GM19240 (cell line): Measurements from ENCODE around the gene COX6B2.

ENCODE experiments used
- DNase-seq: peaks from one replicate; pipeline ENCODE4 v3.0.0; 2011; ENCODE audit warnings: low spot score; ENCODE audit not compliant: insufficient read length

COX6B2 gene

DNA sequence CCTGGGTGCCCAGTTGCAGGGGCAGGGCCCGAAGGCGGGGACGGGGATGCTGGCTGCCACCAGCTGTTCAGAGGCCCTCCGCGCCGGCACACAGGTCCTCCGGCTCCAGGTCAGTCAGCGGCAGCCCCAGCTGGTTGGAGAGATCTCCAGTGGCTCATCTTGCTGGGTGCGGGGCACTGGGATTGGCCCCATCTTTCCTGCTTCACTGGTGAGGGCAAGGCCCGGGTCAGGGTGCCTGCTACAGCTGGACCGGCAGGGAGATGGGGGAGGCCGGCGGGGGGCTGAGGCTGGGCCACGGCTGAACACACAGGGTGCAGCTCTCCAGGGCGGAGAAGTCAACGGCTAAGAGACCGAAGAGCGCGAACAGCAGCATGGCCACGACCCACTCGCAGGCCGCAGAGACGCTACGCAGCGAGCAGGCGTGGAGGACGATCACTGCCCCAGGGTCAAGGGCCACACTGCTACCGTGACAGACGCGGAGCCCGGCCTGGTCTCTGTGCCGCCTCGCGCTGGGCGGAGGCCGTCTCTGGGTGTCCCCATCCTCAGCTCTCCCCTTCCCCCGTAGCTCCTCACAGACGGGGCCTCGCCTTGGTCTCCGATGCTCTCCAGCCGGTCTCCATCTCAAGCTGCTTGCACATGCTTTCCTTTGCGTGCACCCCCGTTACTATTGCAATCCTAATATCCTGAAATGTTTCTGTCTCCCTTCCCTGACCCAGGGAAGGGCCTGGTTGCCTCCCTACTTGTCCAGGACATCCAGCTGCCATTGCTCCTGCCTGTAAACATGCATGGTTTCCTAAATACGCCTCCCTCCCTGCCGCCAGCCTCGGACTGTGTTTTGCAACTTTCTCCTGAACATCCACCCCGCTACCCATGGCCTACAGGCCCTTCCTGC lies 41.7 kb downstream of the COX6B2 start:
- DNase-seq = no peak

DNA sequence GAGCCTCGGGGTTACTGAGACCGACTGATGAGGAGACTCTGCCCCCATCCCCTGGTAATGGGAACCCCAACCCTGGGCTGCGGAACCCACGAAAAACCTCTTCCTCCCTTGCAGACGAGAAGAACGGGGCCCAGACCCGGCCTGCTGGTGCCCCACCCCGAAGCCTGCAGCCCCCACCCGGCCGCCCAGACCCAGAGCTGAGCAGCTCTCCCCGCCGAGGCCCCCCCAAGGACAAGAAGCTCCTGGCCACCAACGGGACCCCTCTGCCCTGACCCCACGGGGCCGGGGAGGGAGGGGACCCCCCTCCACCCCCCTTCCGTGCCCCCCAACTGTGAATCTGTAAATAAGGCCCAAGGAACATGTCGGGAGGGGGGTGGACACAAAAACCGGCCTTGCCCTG lies 42.7 kb downstream of the COX6B2 start:
- DNase-seq = no peak

DNA sequence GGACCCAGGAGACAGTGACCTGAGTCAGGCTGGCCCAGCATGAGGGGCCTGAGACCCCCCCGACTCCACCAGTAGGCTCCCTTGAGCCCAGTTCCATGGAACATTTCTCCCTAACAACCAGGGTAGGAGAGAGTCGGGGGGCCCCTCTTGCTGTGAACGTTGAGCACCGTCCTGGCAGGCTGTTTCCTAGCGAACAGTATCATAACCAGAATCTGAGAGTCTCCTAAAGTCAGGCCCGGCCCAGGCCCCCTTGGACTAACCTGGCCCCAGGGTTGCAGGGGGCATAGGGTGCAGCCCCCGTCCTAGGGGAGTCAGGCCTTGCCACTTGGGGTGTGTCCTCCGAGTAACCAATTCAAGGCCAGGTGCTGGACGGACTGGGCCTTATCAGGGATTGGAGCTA lies 43.1 kb downstream of the COX6B2 start:
- DNase-seq = no peak

DNA sequence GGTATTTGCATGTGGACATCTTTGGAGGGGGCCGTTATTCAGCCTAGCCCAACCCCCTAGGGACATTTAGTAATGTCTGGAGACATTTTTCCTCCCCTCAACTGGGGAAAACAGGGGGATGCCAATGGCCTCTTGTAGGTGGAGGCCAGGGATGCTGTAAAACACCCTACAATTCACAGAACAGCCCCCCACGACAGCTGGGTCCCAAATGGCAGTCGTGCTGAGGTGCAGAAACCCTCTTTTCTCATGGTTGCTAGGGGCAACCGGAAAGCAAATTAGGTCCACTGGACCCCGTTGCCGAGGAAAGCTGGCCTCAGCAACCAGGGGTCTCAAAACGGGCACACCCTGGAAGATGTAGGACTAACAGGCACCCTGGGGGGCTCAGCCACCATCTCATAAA lies 44.0 kb downstream of the COX6B2 start:
- DNase-seq = no peak

DNA sequence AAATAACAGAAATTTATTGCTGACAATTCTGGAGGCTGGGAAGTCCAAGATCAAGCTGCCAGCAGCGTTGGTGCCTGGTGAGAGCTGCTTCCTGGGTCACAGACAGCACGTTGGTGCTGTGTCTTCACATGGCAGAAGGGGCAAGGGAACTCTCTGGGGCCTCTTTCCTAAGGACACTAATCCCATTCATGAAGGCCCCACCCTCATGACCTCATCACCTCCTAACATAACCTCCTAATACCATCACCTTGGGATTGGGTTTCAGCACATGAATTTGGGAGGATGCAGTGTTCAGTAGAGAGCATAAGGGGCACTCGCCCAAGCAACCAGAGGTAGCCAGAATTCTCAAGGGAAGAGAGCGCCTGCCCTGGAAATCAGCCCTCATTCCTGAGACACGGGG lies 45.1 kb downstream of the COX6B2 start:
- no peak for DNase-seq

DNA sequence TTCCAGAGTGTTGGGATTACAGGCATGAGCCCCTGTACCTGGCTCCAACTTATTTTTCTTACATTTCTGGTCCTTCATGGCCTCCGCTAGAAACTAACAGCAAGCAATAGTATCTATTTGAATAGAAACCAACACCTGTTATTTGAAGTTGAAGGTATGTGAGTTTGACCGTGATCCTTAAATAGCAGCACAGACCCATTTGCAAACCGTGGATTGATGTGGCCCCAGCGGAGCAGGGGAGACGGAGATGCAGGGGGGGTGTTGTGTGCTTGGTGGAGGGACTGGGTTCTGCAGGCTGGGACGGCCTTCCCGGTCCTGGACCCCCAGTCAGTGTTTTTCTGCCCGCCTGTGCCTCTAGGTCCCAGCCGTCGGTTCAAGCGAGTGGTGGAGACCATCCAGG lies 46.2 kb downstream of the COX6B2 start:
- DNase-seq = no peak

DNA sequence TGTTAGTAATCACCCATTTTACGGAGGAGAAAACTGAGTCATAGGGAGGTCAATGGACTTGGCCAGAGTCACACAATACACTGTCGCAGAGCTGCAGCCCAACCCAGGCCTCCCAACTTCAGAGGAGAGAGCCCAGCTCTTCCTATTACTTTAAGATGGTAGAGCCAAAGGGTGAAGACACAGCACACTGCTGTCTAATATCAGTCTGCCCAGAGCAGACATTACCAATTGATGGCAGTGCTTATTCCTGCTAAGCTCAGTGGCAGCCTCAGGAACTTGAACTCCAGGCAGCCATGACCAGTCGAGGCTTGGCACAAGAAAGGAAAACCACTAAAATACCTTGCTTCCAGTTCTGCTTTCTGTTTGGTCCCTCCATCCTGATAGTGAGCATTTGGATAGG lies 47.8 kb downstream of the COX6B2 start:
- DNase-seq = no peak

DNA sequence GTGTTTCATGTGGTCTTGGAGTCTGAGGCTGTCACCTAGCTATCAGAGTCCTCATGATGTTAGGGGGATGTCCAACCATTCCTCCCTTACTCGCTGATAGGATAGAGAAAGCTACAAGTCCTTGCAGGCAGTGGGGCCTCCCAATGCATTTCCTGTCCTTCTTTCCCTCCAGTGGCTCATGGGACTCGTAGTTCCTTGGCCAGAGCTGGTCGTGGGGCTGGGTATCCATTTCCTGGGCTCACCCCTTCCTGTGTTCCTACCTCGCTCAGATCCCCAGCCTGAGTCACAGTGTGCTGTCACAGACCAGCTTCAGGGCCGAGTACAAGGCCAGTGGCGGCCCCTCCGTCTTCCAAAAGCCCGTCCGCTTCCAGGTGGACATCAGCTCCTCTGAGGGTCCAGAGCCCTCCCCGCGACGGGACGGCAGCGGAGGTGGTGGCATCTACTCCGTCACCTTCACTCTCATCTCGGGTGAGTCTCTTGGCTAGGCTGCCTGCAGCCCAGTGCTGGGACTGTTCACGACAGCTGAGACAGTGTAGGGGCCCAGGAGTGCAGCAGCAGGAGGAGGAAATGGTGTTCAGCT lies 48.4 kb downstream of the COX6B2 start:
- DNase-seq = no peak

DNA sequence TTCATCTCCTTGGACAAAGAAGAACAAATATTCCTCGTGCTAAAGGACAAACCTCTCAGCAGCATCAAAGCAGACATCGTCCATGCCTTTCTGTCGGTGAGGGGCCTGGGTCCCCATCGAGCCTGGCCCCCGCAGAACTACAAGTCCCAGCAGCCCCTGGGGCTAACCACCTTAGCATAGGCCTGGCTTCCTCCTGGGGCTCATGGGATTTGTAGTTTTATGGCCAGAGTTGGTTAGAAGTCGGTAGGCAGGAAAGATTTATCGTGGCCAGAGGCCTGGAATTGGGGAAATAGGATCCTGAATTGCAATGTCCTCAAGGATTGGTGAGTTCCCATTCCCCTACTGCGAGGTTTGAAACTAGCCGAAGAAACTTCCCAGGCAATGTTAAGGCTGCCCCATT lies 49.0 kb downstream of the COX6B2 start:
- DNase-seq = peak; percentile 66

DNA sequence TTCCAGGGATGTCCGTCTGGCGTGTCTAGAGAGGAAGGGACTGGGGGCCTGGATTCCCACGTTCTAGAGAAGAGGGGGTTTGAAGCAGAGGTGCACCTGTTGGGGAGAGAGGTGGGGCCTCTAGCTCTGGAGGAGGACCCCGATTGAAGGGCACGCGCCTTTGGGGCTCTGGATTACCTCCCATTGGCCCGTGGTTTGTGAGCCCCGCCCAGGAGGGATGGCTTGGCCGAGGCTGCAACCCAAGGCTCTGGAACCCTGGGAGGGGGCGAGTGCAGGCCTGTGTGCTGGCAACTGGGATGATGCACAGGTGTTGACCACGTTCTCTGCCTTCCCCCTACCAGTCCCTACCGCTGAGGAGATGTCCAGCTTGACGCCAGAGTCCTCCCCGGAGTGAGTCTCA lies 49.5 kb downstream of the COX6B2 start:
- no peak for DNase-seq

DNA sequence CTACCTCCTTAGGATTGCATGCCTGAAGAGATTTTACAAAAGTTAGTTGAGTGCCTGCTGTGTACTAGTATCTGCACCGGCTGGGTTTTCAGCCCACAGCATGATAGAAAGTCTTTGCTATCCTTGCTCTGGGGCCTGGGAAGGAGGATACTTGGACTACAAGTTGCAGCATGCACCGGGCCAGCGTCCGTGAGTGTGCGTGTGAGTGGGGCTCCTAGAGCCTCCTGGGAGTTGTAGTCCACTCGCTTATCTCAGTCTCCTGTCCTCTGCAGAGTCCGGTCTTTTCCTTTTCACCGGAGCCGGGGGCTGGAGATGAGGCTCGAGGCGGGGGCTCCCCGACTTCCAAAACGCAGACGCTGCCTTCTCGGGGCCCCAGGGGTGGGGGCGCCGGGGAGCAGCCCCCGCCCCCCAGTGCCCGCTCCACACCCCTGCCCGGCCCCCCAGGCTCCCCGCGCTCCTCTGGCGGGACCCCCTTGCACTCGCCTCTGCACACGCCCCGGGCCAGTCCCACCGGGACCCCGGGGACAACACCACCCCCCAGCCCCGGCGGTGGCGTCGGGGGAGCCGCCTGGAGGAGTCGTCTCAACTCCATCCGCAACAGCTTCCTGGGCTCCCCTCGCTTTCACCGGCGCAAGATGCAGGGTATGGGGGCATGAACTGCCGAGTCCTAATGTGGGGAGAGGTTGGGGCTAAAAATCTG lies 50.1 kb downstream of the COX6B2 start:
- no peak for DNase-seq

DNA sequence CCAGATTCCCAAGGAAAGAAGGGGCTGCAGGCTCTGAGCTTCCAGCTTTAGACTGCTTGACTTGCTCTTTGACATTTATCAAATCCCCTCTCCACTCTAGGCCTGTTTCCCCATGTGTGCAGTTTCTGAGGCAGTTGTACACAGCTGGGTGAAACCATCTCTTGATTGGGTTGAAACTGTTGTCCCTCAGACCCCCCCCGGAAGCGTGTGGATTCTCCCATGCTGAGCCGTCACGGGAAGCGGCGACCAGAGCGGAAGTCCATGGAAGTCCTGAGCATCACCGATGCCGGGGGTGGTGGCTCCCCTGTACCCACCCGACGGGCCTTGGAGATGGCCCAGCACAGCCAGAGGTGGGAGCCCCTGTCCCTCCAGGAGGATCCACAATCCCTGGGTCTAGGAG lies 51.0 kb downstream of the COX6B2 start:
- no peak for DNase-seq

DNA sequence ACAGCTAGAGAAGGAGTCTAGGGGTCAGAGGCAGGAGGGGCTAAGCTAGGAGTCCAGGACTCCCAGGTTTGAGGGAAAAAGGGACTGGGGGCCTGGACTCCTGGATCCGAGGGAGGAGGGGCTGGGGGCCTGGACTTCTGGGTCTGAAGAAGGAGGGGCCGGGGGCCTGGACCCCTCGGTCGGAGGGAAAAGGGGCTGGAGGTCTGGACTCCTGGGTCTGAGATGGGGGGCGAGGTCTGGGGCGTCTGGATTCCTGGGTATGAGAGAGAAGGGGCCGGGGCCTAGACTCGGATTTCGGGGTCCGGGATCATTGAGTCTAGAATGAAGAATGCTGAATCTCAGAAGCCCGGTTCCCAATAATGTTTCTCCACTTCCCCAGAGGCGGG lies 52.2 kb downstream of the COX6B2 start:
- no peak for DNase-seq

DNA sequence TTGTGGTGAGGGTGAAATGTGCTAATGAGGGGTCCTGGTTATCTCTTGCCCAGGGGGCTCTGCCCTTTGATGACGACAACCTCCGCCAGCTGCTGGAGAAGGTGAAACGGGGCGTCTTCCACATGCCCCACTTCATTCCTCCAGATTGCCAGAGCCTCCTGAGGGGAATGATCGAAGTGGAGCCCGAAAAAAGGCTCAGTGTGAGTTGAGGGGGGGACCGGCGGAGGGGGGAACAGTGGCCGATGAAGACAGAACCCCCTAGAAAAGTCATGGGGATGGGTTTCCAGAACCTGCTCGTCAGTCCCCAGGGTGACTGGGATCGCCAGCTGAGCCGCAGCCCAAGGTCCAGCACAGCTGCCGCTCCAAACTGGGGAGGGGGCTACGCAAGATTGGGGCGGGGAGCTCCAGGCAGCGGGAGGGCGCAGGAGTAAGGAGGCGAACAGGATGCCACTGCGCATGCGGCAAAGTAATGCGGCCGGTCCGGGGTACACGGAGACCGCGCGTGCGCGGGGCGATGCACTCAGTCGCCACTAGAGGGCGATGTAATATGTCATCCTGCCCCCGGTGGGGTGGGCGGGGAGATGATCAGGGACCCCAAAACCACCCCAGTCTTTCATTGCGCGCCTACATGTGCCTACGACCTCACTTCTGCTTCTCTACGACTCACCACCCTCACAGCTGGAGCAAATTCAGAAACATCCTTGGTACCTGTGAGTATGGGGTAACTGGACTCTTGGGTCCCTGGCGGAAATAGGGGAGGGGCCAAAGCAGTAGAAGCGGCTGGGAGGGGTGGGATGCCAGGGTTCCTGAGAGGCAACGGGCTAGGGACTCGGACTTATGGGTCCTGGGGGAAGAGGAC lies 52.8 kb downstream of the COX6B2 start:
- DNase-seq = peak; percentile 99

DNA sequence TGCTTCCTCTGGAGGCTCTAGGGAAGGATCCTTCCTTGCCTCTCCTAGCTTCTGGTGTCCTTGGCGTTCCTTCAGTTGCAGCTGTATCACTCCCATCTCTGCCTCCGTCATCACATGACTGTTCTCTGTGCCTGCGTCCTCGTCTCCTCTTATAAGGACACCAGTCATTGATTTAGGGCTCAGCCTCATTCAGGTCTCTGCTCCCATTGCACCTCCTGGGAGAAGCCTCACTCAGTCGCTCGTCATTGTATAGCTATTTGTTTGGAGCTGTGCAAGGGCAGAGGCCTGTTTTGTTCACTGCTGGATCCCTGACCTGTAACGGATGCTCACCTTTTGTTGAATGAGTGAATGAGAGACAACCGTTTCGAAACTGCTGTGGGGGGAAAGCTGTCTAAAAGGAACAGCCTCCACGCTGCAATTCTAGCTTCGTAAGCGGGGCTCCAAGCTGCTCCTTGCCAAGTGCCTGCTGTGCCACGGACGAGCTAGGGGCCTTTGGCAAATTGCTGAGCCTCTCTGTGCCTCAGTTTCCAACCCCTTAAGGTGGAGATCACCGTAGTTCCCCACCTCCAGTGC lies 53.5 kb downstream of the COX6B2 start:
- DNase-seq = no peak

DNA sequence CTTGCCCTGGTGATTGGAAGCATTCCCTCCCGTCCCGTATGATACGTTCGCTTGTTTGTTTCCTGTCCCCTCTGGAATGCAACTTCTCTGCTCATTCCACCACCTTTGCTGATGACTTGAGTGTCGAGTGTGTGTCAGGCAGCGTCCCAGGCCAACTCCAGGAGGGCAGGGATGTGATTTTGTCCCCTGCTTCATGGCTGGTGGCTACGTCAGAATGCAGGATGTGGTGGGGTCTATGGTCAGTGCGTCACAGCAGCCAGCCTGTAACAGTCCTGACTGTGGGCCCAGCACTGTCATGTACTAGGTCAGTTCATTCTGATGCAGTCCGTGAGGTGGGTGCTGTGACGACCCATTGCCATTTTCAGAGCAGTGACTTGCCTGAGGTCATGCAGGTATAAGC lies 54.5 kb downstream of the COX6B2 start:
- DNase-seq = no peak
